HepG2 (cell line): ENCODE results near the gene VPS18. TPM values are rescaled to one million over a fixed set of nuclear protein-coding genes. Genes with fewer than 3 reads are reported as not detected.
A peak's percentile ranks its signal among the peaks of the same experiment; 100 is the strongest.

Experiments used
- ATM ChIP-seq: fragments of 450-650 bp; IDR thresholded peaks from 2 replicates; pipeline ENCODE4 v1.7.1; 2017; ENCODE audit warnings: mild to moderate bottlenecking, borderline replicate concordance
- CBFB ChIP-seq: sonication (generic); formaldehyde crosslinking; IDR thresholded peaks from 2 replicates; pipeline ENCODE4 v1.4.0; 2020; ENCODE audit warnings: missing genetic modification reagents
- CENPT ChIP-seq: sonication (generic); formaldehyde crosslinking; IDR thresholded peaks from 2 replicates; pipeline ENCODE4 v1.8.0; 2022; ENCODE audit warnings: low read depth, mild to moderate bottlenecking, moderate library complexity, missing genetic modification reagents
- FOXA3 ChIP-seq: IDR thresholded peaks from 2 replicates; pipeline ENCODE4 v1.6.1; 2016; ENCODE audit warnings: missing genetic modification reagents, missing compliant biosample characterization
- GATA4 ChIP-seq: sonication (generic); IDR thresholded peaks from 2 replicates; pipeline ENCODE4 v1.6.1; 2016; ENCODE audit warnings: antibody characterized with exemption, low read depth, borderline replicate concordance
- GZF1 ChIP-seq: sonication (generic); formaldehyde crosslinking; IDR thresholded peaks from 2 replicates; pipeline ENCODE4 v1.5.1; 2020; ENCODE audit warnings: mild to moderate bottlenecking, missing genetic modification reagents
- MBNL3 ChIP-seq: fragments of 250-450 bp; sonication (Bioruptor Pico); conservative IDR thresholded peaks from 2 replicates; pipeline ENCODE4 v1.8.0; 2022; ENCODE audit warnings: mild to moderate bottlenecking, inconsistent platforms
- NR2C2 ChIP-seq: sonication (generic); formaldehyde crosslinking; IDR thresholded peaks from 2 replicates; pipeline ENCODE4 v1.4.0; 2020; ENCODE audit warnings: missing genetic modification reagents, mild to moderate bottlenecking, moderate library complexity, borderline replicate concordance
- PHF21A ChIP-seq: sonication (generic); formaldehyde crosslinking; IDR thresholded peaks from 2 replicates; pipeline ENCODE4 v1.5.0; 2020; ENCODE audit warnings: mild to moderate bottlenecking, missing genetic modification reagents
- PREB ChIP-seq: sonication (generic); formaldehyde crosslinking; IDR thresholded peaks from 2 replicates; pipeline ENCODE4 v1.4.0; 2020; ENCODE audit warnings: missing genetic modification reagents
- RAD21 ChIP-seq: fragments of 450-650 bp; formaldehyde crosslinking; IDR thresholded peaks from 2 replicates; pipeline ENCODE4 v1.5.0; 2020; ENCODE audit warnings: mild to moderate bottlenecking
- SNRNP70 ChIP-seq: fragments of 200-400 bp; formaldehyde crosslinking; IDR thresholded peaks from 2 replicates; pipeline ENCODE4 v1.6.1; 2017; ENCODE audit warnings: mild to moderate bottlenecking, low read depth, low read length, moderate library complexity
- TBP ChIP-seq: sonication (generic); formaldehyde crosslinking; IDR thresholded peaks from 2 replicates; pipeline ENCODE4 v1.5.0; 2020; ENCODE audit warnings: missing genetic modification reagents
- TBX2 ChIP-seq: sonication (generic); formaldehyde crosslinking; IDR thresholded peaks from 2 replicates; pipeline ENCODE4 v1.5.0; 2020; ENCODE audit warnings: missing genetic modification reagents, mild to moderate bottlenecking, borderline replicate concordance
- TOE1 ChIP-seq: sonication (generic); formaldehyde crosslinking; IDR thresholded peaks from 2 replicates; pipeline ENCODE4 v1.4.0; 2020; ENCODE audit warnings: mild to moderate bottlenecking, missing genetic modification reagents
- USF2 ChIP-seq, 2 experiments: sonication (generic) in 1 of 2; formaldehyde crosslinking in 1 of 2; IDR thresholded peaks; 2 replicates each; pipeline versions ENCODE4 v1.5.1 to v1.6.1; 2011 to 2020; ENCODE audit warnings: borderline replicate concordance in 1 of 2, low read depth in 1 of 2, low read length in 1 of 2, mild to moderate bottlenecking in 1 of 2, missing genetic modification reagents in 1 of 2, moderate library complexity in 1 of 2
- ZNF230 ChIP-seq: sonication (generic); formaldehyde crosslinking; IDR thresholded peaks from 2 replicates; pipeline ENCODE4 v1.4.0; 2020; ENCODE audit warnings: mild to moderate bottlenecking, missing genetic modification reagents
- ZNF318 ChIP-seq: sonication (generic); formaldehyde crosslinking; IDR thresholded peaks from 2 replicates; pipeline ENCODE4 v1.4.0; 2020; ENCODE audit warnings: mild to moderate bottlenecking, missing genetic modification reagents
- ZNF891 ChIP-seq: sonication (generic); formaldehyde crosslinking; IDR thresholded peaks from 2 replicates; pipeline ENCODE4 v1.5.0; 2020; ENCODE audit warnings: mild to moderate bottlenecking, missing genetic modification reagents
- polyA plus RNA-seq, 8 experiments: library from polyadenylated mRNA; depleted of rRNA in 3 of 8; stranded (reverse) in 7 of 8; unstranded in 1 of 8; fragments of >200 nt; fragmentation: Illumina TruSeq in 4 of 8; extraction: Trizol in 4 of 8; gene quantifications; 2 replicates each; pipeline versions ENCODE4 v1.2.1 to v1.2.3, GENCODE V29; 2011 to 2016; ENCODE audit warnings: low read depth in 4 of 8, missing spikeins in 1 of 8, mixed read lengths in 1 of 8; ENCODE audit not compliant: insufficient read depth in 1 of 8
- total RNA-seq, 5 experiments: library from RNA; depleted of rRNA; stranded (reverse); fragments of >200 nt; fragmentation: Illumina TruSeq; extraction: Trizol; gene quantifications; 2 replicates each; pipeline ENCODE4 v1.2.3, GENCODE V29; 2016; ENCODE audit warnings: low read depth in 1 of 5

VPS18 gene
- total and polyA plus RNA-seq, 2 of the 13 experiments (the other 11 are each of a cell fraction or from before 2014, with no cell fraction given): 5.8 to 17.0 TPM

- no peak for TF ChIP-seq USF2 (IDR thresholded peaks at IDR 0.05; ENCODE audit: low read depth, low read length)
- TF ChIP-seq USF2 (CRISPR knock-in tag; IDR thresholded peaks at IDR 0.05; ENCODE audit: borderline replicate concordance): no peak
- no peak for TF ChIP-seq CBFB (CRISPR knock-in tag)
- 0 out of 2 replicates have a peak, but pooled peaks have one; percentile 14 for TF ChIP-seq GATA4
- no peak for TF ChIP-seq CENPT
- no peak for TF ChIP-seq ZNF318
- TF ChIP-seq ATM: no peak
- TF ChIP-seq FOXA3 (CRISPR knock-in tag): no peak
- TF ChIP-seq PREB (CRISPR knock-in tag): no peak
- no peak for TF ChIP-seq NR2C2 (CRISPR knock-in tag)
- TF ChIP-seq ZNF891 (CRISPR knock-in tag): no peak
- no peak for TF ChIP-seq GZF1 (CRISPR knock-in tag)
- TF ChIP-seq RAD21: no peak
- peak; percentile 59 for TF ChIP-seq PHF21A (CRISPR knock-in tag)
- 0 out of 2 replicates have a peak, but pooled peaks have one; percentile 14 for TF ChIP-seq TBX2 (CRISPR knock-in tag)
- no peak for TF ChIP-seq ZNF230
- no peak for TF ChIP-seq TBP (CRISPR knock-in tag)
- TF ChIP-seq TOE1 (CRISPR knock-in tag): no peak
- TF ChIP-seq MBNL3 (CRISPR knock-in tag): no peak
- TF ChIP-seq SNRNP70: no peak
Observed at GRCh38 chr15:40918799-40919392, 24.6 kb downstream of the VPS18 start (continued).
